ENCODE measurements around the gene SFI1.

The SFI1 gene

DNA sequence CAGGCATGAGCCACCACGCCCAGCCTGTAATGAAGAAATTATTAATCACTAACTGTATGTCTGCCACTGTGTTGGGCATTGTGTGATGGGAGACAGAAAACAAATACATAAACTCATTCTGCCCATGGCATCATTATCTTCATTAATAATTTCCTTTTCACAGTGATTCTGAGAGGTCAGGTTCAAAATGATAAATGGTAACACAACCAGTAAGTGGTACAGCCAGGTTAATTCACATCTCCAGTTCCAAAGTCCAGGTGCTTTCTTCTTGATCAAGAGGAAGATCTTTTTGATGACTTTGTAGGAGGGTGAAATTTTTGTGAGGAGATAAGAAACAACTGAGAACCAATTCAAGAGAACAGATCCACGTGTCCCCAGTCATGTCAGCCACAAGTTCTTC lies 98.9 kb downstream of the SFI1 start:
- TF ChIP-seq, protein P1, sequence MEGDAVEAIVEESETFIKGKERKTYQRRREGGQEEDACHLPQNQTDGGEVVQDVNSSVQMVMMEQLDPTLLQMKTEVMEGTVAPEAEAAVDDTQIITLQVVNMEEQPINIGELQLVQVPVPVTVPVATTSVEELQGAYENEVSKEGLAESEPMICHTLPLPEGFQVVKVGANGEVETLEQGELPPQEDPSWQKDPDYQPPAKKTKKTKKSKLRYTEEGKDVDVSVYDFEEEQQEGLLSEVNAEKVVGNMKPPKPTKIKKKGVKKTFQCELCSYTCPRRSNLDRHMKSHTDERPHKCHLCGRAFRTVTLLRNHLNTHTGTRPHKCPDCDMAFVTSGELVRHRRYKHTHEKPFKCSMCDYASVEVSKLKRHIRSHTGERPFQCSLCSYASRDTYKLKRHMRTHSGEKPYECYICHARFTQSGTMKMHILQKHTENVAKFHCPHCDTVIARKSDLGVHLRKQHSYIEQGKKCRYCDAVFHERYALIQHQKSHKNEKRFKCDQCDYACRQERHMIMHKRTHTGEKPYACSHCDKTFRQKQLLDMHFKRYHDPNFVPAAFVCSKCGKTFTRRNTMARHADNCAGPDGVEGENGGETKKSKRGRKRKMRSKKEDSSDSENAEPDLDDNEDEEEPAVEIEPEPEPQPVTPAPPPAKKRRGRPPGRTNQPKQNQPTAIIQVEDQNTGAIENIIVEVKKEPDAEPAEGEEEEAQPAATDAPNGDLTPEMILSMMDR (IDR thresholded peaks at IDR 0.05; ENCODE audit: low read depth, low read length, missing control alignments): no peak
- no peak overlapping the region for H3K4me3 ChIP-seq (ENCODE audit: low read depth, low read length)
- no peak for DNase-seq (ENCODE audit: low read depth)

DNA sequence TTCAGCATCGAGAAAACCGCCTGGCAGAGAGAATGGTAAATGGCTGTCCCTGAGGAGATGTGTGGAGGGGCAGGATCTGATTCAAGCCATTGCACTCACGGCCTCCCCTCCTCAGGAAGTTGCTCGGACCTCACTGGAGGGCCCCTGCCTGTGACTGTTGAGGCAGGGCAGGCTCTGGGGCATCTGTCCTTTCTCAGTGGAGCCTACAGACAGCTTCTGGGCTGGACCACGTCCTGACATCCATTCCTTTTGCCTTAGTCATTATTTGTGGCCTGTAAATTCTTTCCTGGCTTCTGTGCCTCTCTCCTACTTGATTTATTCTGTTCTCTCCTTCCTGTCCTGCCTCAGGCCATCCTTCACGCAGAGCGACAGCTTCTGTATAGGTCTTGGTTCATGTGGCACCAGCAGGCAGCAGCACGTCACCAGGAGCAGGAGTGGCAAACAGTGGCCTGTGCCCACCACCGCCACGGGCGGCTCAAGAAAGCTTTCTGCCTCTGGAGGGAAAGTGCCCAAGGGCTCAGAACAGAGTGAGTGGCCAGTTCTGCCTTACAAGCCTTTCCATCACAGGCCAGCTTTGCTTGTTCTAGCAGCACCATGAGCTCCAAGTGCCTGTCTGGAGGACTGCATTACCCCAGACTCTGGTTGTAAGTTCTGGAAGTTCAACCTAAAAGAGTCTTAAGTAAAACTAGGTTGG lies 106.1 kb downstream of the SFI1 start:
- DNase-seq (ENCODE audit: low read depth): no peak
- TF ChIP-seq, protein P1 (IDR thresholded peaks at IDR 0.05; ENCODE audit: low read depth, low read length, missing control alignments): no peak
- no peak overlapping the region for H3K4me3 ChIP-seq (ENCODE audit: low read depth, low read length)

DNA sequence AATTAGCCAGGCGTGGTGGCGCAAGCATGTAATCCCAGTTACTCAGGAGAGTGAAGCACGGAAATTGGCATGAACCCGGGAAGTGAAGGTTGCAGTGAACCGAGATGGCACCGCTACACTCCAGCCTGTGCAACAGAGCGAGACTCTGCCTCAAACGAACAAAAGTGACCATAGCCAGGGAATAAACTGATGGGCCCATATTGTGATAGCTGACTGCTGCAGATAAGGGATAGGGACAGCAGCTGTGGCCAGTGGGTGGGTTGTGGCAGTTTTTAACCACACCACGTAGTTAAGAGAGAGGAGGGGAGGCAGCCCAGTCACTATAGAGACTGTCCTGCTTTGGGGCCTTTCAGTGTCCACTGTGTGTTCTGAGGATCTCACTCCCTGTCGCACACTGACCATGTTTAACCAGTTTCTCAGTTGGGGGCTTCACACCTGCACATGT lies 106.8 kb downstream of the SFI1 start:
- H3K4me3 ChIP-seq (ENCODE audit: low read depth, low read length): no peak overlapping the region
- TF ChIP-seq, protein P1 (IDR thresholded peaks at IDR 0.05; ENCODE audit: low read depth, low read length, missing control alignments): no peak
- no peak for DNase-seq (ENCODE audit: low read depth)

DNA sequence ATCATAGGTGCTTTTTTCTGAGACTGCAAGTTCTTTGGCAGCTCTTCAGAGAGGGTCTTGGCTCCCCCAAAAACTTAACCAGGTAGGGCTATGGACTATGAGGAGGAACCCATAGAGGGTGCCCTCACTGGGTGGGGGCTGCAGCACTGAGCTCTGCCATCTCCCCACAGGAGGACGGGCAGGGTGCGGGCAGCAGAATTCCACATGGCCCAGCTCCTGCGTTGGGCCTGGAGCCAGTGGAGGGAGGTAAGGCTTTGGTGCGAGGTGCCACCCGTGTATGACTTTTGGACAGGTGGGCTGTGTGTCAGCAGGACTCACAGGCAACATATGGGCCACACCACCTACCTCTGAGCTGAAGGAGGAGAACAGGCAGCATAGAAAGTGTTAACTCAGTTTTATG lies 107.2 kb downstream of the SFI1 start:
- TF ChIP-seq, protein P1 (IDR thresholded peaks at IDR 0.05; ENCODE audit: low read depth, low read length, missing control alignments): no peak
- no peak overlapping the region for H3K4me3 ChIP-seq (ENCODE audit: low read depth, low read length)
- DNase-seq (ENCODE audit: low read depth): no peak

DNA sequence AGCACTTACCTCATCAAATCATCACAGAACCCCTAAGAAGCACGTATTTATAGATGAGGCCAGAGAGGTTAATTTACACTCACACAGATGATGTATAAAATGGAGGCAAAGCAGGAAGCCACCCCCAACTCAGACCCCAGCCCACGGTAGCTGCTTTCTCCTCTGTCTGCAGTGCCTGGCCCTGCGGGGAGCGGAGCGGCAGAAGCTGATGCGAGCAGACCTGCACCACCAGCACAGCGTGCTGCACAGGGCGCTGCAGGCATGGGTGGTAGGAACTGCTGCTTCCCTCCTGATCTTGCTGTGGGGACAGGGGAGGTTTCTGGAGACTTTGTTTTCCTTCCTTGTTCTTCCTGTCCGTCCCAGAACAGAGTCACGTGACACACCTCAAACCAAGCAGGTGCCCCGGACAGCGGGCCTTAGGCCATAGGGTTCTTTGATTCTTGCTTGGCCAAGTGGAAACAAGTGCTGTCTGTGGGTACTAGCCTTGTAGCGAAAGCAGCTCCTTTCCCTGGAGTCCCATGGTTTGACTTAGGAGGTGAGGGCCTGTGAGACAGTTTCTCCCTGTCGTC lies 107.9 kb downstream of the SFI1 start:
- TF ChIP-seq, protein P1 (IDR thresholded peaks at IDR 0.05; ENCODE audit: low read depth, low read length, missing control alignments): no peak
- H3K4me3 ChIP-seq (ENCODE audit: low read depth, low read length): no peak overlapping the region
- DNase-seq (ENCODE audit: low read depth): no peak

DNA sequence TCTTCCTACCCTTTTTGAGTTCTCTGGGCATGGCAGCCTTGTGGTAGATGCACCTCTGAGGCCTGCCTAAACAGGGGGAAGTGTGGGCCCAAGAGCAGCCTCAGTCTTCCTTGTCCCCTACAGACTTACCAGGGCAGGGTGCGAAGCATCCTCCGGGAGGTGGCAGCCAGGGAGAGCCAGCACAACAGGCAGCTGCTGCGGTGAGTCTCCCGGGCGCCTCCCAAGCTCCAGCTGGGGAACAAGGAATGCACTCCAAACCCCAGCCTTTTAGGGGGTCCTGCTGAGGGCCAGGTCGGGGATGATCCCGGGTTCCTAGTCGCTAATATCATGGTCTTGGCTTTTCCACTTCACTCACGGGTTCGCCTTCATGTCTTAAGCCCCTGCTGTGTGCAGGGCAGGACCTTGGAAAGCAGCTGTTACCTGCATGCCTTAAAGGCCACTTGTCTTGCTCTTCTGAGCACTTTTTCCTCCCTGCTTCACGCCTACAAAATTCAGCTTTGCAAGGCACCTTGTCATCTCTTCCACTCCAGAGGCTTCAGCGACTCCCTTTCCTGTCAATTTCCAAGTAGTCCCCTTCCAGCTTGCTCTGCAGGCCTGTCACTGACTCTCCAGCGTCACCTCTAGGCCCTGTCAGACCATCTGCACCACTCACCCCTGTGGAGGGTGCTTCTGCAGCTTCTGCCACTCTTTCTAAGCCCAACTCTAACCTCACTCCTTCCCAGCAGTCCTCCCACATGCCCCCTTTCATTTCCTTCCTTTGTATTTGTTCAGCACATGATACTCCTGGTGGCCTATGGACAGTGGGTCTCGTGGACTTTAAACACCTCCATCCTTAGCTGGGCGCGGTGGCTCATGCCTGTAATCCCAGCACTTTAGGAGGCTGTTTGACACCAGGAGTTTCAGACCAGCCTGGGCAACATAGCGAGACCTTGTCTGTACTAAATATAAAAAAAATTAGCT lies 108.7 kb downstream of the SFI1 start:
- no peak for DNase-seq (ENCODE audit: low read depth)
- TF ChIP-seq, protein P1 (IDR thresholded peaks at IDR 0.05; ENCODE audit: low read depth, low read length, missing control alignments): no peak
- no peak overlapping the region for H3K4me3 ChIP-seq (ENCODE audit: low read depth, low read length)
